K562 (cell line): ENCODE results near the gene TMEM126A. TPM values are rescaled to one million over a fixed set of nuclear protein-coding genes. Genes with fewer than 3 reads are reported as not detected.
"Not testable (repeated sequence)": the region's sequence is repeated elsewhere in the genome, so short reads cannot be mapped to it uniquely, and the experiment has no call there.

Experiments
- ATAC-seq: fragments of 200-7000 bp; cut with Tn5 transposase; 3 replicates; pipeline ENCODE4 v1.9.1; 2020; ENCODE audit warnings: moderate library complexity
- BruUV-seq: library from RNA; stranded (reverse); fragments of 400-500 nt; replicated peaks from 2 replicates; lab custom pipeline; 2021; lab: Mats Ljungman, UMichigan
- CTCF ChIA-PET: fragments of 300-600 bp; formaldehyde crosslinking; extraction: SDS; loops from one replicate; lab custom pipeline; 2021; ENCODE audit warnings: low intra/inter-chr PET ratio; lab: Yijun Ruan, JAX
- POLR2A ChIA-PET: fragments of 300-600, 350-650 bp; sonication (Branson Sonifier 250); formaldehyde crosslinking; extraction: SDS; loops from one replicate; lab custom pipeline; 2021; ENCODE audit warnings: antibody characterized with exemption, inconsistent platforms; lab: Yijun Ruan, JAX
- DNase-seq, 4 experiments: peaks; one replicate each; pipeline versions ENCODE4 v3.0.0 to v3.0.0-alpha.2; 2011 to 2018; ENCODE audit warnings: low spot score in 3 of 4, mixed read lengths in 3 of 4; ENCODE audit errors: extremely low read depth in 1 of 4
- FAIRE-seq: peaks from 2 replicates; lab custom pipeline; 2011; peaks lifted over from hg19 to GRCh38; lab: Jason Lieb, UNC
- H2AFZ ChIP-seq: 2 replicates; pipeline ENCODE4 v1.6.0; 2011; ENCODE audit warnings: low read depth, low read length, control low read depth, inconsistent platforms
- H3K27ac ChIP-seq: fragments of 200-600 bp; 3 replicates; pipeline ENCODE4 v1.8.0; 2011; ENCODE audit warnings: low read depth, mild to moderate bottlenecking, control low read depth, inconsistent platforms, low read length, moderate library complexity, mixed read lengths; ENCODE audit errors: extremely low read depth
- H3K27me3 ChIP-seq, 2 experiments: fragments of 300-600 bp in 1 of 2; 2 replicates in 1 of 2; 3 replicates in 1 of 2; pipeline versions ENCODE4 v1.6.0 to v1.8.0; 2011; ENCODE audit warnings: inconsistent platforms in 2 of 2, low read length in 2 of 2, mild to moderate bottlenecking in 1 of 2, mixed read lengths in 1 of 2, moderate library complexity in 1 of 2; ENCODE audit not compliant: control insufficient read depth in 2 of 2, insufficient read depth in 2 of 2
- H3K36me3 ChIP-seq: fragments of 300-600 bp; 3 replicates; pipeline ENCODE4 v1.8.0; 2011; ENCODE audit warnings: mild to moderate bottlenecking, low read length, inconsistent platforms; ENCODE audit not compliant: control insufficient read depth, insufficient read depth
- H3K4me1 ChIP-seq, 2 experiments: fragments of 200-600 bp in 1 of 2; replicated peaks in 1 of 2; 2 replicates in 1 of 2; 3 replicates in 1 of 2; pipeline versions ENCODE4 v1.5.1 to v1.8.0; 2011; ENCODE audit warnings: inconsistent platforms in 2 of 2, low read length in 2 of 2, mild to moderate bottlenecking in 1 of 2, mixed read lengths in 1 of 2, moderate library complexity in 1 of 2; ENCODE audit not compliant: control insufficient read depth in 2 of 2, insufficient read depth in 2 of 2
- H3K4me2 ChIP-seq: 2 replicates; pipeline ENCODE4 v1.6.1; 2011; ENCODE audit warnings: low read length, control low read depth, inconsistent platforms, mixed read lengths; ENCODE audit not compliant: insufficient read depth
- H3K4me3 ChIP-seq: fragments of 200-600 bp; sonication (generic), shearing (Covaris generic); 2 replicates; pipeline ENCODE4 v1.5.1; 2016; ENCODE audit warnings: control low read depth, inconsistent platforms
- H3K79me2 ChIP-seq: fragments of 200-600 bp; 3 replicates; pipeline ENCODE4 v1.8.0; 2011; ENCODE audit warnings: low read length, inconsistent platforms; ENCODE audit not compliant: control insufficient read depth, insufficient read depth
- H3K9ac ChIP-seq, 2 experiments: 2 replicates each; pipeline versions ENCODE4 v1.6.0 to v1.6.1; 2011; ENCODE audit warnings: low read depth in 2 of 2, low read length in 2 of 2, control low read depth in 1 of 2, inconsistent platforms in 1 of 2, mild to moderate bottlenecking in 1 of 2, mixed read lengths in 1 of 2; ENCODE audit not compliant: insufficient read depth in 1 of 2
- H3K9me1 ChIP-seq: one replicate; pipeline ENCODE4 v1.6.0; 2011; ENCODE audit warnings: inconsistent platforms, mild to moderate bottlenecking, low read length, moderate library complexity; ENCODE audit not compliant: control insufficient read depth, insufficient read depth
- H3K9me3 ChIP-seq: replicated peaks from 2 replicates; pipeline ENCODE4 v1.5.1; 2011; ENCODE audit warnings: low read depth, low read length, inconsistent platforms; ENCODE audit not compliant: control insufficient read depth, insufficient read depth
- H4K20me1 ChIP-seq: replicated peaks from 2 replicates; pipeline ENCODE4 v1.6.1; 2011; ENCODE audit warnings: low read length, inconsistent platforms, mixed read lengths; ENCODE audit not compliant: control insufficient read depth, insufficient read depth
- SMARCA4 ChIP-seq: fragments of 450-650 bp; IDR thresholded peaks from 2 replicates; pipeline ENCODE4 v1.6.1; 2016
- ZNF431 ChIP-seq: sonication (generic); formaldehyde crosslinking; IDR thresholded peaks from 2 replicates; pipeline ENCODE4 v1.8.0; 2022; ENCODE audit warnings: mild to moderate bottlenecking, missing genetic modification reagents
- WGBS: fragments of 100-300 bp; shearing (Covaris generic); methylation state at CpG from one replicate; pipeline ENCODE4 v1.1.6; 2016; ENCODE audit warnings: low coverage, mixed read lengths; ENCODE audit not compliant: insufficient coverage; ENCODE audit errors: missing lambda C conversion rate; 5-methylcytosine and 5-hydroxymethylcytosine counted together
- in situ Hi-C: fragments of 300-500 bp; cut with MboI; formaldehyde crosslinking; loops from 4 replicates; pipeline ENCODE4 v1.15.0; 2018; ENCODE audit warnings: inconsistent platforms, mixed read lengths
- intact Hi-C: fragments of 100-400 bp; cut with micrococcal nuclease; formaldehyde crosslinking; loops from 2 replicates; pipeline ENCODE4 v1.14.2; 2022
- polyA plus RNA-seq, 8 experiments: library from polyadenylated mRNA; depleted of rRNA in 4 of 8; stranded (reverse) in 5 of 8; unstranded in 3 of 8; fragments of >200 nt; fragmentation: Nextera tagmentation in 2 of 8; fragmentation: Illumina TruSeq in 1 of 8; extraction: Ambion mirVana in 2 of 8; extraction: Trizol in 1 of 8; gene quantifications; 2 replicates each; pipeline versions ENCODE4 v1.2.1 to v1.2.3, GENCODE V29; 2011 to 2014; ENCODE audit warnings: inconsistent platforms in 1 of 8, missing spikeins in 1 of 8
- total RNA-seq, 7 experiments: library from RNA; depleted of rRNA in 6 of 7; stranded (reverse); fragments of >200 nt in 6 of 7; fragmentation: Illumina TruSeq in 2 of 7; extraction: Trizol in 2 of 7; gene quantifications; 2 replicates each; pipeline versions ENCODE4 v1.2.1 to v1.2.3, GENCODE V29; 2011 to 2021; ENCODE audit warnings: low replicate concordance in 1 of 7

Gene TMEM126A
- total and polyA plus RNA-seq, 9 of the 15 experiments (the other 6 are each of a cell fraction or from before 2014, with no cell fraction given), result 19.3 to 154 (median 56.3) TPM

GRCh38 chr11:85670949-85671663 lies 23.3 kb downstream of the TMEM126A start:
- H3K4me3 ChIP-seq, H3K27ac ChIP-seq, DNase-seq, H3K4me1 ChIP-seq, FAIRE-seq, H4K20me1 ChIP-seq, POLR2A ChIA-PET, H3K9me1 ChIP-seq, H2AFZ ChIP-seq, H3K79me2 ChIP-seq, BruUV-seq, intact Hi-C loops, in situ Hi-C loops, H3K4me2 ChIP-seq, H3K27me3 ChIP-seq, ATAC-seq, CTCF ChIA-PET, H3K9me3 ChIP-seq, H3K36me3 ChIP-seq, H3K9ac ChIP-seq: not testable (repeated sequence)
- TF ChIP-seq ZNF431, result peak; percentile 78

GRCh38 chr11:85672105-85672902 lies 24.5 kb downstream of the TMEM126A start:
- ATAC-seq (no peak; the same call in 2 of the 3 replicates), DNase-seq (no peak), FAIRE-seq (no peak)
- in situ Hi-C loops, result no loop called here
- Histone ChIP-seq H2AFZ (no peak overlapping the region), H3K4me2 (no peak overlapping the region), H3K9me1 (no peaks in the 10 kb centered on the region), H3K4me1 (no peaks in the 10 kb centered on the region), H3K9ac (no peak overlapping the region), H3K36me3 (no peaks in the 10 kb centered on the region), H3K9me3 (no peaks in the 10 kb centered on the region), H3K27me3 (no peaks in the 10 kb centered on the region; a peak in 2 of 5 replicates), H3K4me3 (no peak overlapping the region), H4K20me1 (no peaks in the 10 kb centered on the region), H3K79me2 (no peaks in the 10 kb centered on the region), H3K27ac (no peak overlapping the region)
- ChIA-PET CTCF (no interaction called here), POLR2A (no interaction called here)
- no peak for TF ChIP-seq SMARCA4
- 6% methylated on average over 8 of the region's 8 CpGs for whole genome bisulfite sequencing
- no TSS peak for BruUV-seq
- intact Hi-C loops, result no loop called here
